T-helper 1 cell (primary cell): ENCODE measurements around the gene KCND3.

Source experiments
- DNase-seq, 5 donors: peaks; one replicate each; pipeline ENCODE4 v3.0.0-alpha.2; 2012 to 2020

The KCND3 gene

DNA sequence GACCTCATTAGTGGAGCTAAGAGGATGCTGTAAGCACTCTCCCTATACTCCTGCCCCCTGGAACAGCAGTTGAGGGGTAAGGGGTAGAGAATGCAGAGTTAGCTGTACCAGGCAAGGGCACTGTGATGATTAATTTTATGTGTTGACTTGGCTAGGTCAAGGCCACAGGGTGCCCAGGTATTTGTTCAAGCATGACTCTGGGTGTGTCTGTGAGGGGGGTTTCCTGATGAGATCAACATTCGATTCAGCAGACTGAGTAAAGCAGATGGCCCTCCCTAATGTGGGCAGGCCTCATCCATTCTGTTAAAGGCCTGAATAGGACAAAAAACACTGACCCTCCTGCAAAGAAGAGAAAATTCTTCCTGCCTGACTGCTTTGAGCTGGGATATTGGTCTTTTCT is 110.8 kb downstream of the KCND3 start:
- no peak for DNase-seq

DNA sequence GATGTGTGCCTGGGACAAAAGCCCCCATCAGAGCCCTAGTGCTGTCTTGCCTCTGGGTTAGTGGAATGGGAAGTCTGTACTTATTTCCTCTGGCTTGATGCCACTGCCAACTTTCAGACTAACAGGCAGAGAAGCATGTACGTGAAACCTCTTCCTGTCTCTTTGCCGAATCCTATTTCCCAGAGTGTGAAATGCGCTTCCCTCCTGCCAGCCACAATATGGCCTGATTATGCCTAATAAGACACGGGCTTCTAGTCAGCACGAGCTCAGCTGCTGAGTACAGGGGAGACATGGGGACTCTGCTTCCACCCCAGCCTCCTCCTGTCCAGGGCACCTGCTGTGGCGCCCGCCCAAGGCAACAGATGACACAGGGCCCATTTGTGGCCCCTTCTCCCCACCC is 111.4 kb downstream of the KCND3 start:
- DNase-seq, result no peak

DNA sequence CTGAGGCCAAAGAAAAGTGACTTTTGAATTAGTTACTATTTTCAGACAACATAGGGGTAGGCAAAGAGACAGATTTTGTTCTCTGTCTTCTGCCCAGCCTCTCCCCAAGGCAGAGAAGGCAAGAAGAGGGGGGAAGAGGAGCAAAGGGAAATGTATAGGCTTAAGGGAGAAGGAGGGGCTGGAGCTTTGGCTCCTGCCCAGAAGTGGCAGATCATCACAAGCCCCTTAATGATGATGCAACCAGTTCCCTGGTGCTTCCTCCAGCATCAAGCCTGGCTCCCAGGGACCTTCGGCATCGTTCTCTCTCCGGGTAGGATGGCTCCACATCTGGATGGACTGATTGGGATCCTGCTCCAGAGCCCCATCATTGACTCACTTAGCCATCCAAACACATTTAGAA is 112.8 kb downstream of the KCND3 start:
- no peak for DNase-seq

DNA sequence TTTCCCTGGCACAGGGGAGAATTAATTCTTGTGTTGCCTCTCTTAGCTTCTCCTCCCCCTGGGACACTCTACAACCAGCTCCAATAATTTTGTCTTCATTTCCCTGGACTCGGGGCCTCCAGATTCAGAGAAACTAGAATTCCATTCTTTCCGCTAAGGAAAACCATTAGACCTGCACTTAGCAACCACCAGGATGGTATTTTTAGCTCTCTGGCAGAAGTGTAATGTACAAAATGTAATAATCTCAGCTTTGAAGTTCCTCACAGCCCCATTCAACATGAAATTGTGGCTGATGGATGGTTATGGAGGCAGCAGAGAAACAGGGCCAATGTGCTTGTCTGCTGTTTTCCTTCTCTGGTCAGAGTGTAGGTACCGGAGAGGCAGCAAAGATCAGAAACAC is 113.8 kb downstream of the KCND3 start:
- no peak for DNase-seq

DNA sequence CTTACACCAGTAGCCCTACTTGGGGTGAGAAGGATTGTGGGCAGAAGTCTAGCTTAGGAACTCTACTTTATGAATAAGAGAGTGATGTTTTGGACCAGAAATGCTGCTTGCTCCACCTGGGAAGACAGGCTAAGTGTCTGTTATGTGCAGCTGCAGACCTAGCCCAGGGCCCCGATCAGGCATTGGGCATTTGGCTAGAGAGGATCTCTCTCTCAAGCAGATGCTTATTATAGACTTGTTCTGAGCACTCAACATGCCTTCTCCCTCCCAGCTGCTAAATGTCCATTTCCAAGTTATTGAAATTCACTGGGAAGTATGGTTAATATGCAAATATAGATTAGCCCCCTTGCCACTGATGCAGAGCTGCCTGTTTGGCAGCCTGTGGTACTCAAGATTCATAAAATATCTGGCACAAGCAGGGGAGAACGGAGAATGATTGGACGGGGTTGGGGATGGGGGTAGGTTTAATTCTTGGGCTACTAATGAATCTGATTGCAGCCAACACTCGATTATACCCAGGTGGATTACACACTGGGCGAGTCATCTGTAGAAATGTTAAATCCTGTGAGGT is 115.9 kb downstream of the KCND3 start:
- no peak for DNase-seq

DNA sequence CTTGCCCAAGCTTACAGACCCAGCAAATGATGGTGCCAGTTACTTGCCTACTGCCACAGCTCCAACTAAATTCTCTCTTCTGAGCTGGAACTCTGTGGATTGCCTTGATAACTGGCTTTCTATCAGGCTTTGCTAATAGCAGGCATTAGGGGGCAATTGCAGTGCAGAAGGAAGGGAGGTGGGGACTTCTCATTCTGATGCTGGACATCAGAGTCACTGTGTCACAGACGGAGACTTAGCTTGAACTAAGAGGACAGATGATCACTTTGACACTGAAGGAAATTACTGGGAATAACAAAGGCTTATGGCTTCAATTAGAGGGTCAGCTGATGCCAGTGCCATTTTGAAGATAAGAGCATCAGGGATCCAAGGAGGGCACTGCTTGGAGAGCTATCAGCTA is 119.3 kb downstream of the KCND3 start:
- DNase-seq, result no peak

DNA sequence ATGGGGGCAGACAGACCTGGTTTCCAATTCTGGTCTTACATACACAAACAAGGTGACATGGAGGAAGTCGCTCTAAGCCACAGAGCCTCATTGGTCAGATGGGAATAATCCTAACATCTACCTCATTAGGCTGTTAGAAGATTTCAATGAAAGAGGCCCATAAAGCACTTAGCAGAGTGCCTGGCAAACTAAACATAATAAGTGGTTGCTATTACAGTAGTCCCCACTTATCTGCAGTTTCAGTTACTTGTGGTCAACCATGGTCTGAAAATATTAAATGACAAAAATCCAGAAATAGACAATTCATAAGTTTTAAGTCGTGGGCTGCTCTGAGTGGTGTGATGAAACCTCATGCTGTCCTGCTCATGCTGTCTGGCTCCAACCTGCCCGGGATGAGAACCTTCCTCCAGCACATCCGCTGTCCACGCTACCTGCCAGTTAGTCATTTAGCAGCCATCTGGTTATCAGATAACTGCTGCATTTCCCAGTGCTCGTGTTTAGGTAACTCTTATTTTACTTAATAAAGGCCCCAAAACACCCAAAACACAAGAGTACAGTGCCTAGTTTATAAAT is 121.5 kb downstream of the KCND3 start:
- DNase-seq, result no peak

DNA sequence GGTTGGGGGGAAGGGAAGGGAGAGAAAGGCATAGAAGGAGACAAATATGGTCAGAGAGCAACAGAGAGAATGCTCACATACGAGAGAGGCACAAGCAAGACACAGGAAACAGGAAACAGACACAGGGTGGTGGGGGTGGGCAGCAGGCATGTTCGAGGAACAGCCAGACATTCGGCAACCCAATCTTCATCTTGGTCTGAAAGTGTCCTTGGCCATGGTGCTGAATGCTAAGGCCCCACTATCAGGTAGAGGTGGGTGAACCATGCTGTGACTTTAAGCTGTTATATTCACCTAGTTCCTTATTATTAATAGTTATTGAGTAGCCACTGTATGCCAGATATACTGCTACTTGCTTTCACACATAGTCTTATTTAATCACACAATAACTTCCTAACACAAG is 124.6 kb downstream of the KCND3 start:
- no peak for DNase-seq

DNA sequence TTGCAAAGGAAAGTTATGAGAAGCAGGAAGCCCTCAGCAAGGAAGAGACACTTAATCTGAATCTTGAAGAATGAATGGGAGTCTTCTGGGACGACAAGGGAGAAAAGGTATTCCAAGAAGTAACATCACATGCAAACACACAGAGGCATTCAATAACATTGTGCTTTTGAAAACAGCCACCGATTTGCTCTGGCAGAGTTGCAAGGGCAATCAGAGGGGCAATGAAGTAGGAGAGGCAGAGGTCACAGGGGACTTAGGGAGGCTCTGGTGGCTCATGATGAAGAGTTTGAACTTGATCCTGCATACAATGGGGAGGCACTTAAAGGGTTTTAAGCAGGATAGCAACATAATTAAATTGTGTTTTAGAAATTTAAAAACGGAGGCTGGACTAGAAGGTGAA is 126.1 kb downstream of the KCND3 start:
- no peak for DNase-seq

DNA sequence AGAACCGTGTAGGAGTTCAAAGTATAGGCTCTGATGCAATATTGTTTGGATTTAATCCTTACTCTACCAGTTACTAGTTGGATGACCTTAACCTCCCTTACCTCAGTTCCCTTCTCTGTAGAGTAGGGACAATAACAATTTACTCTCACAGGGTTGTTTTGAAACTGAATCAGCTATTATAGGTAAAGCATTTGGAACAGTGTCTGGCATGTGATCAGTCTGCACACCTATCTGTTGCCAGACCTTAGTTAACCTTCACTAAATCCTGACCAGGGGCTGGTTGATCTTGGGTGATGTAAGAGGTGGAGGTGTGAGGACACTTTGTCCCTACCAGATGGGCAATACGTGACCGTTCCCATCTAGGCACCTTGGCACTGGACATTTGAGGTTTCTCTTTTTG is 126.9 kb downstream of the KCND3 start:
- no peak for DNase-seq

DNA sequence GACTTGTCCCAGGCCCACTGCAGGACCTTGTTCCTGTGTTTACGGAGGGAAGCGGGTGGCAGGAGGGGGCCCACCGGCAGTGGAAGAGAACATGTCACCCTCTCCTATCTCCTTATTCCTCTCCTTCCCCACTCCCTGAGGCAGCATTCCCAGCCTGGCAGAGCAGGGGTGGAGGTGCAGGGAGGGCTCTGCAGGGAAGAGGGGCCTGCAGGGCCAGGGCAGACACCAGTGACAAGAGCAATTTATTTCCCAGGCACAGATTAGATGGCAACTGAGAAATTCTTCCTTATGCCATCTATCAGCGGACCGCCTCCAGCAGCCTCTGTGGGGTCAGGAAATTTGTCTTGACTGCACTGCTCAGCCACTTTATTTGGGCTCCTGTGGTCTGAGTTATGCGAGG is 127.9 kb downstream of the KCND3 start:
- no peak for DNase-seq

DNA sequence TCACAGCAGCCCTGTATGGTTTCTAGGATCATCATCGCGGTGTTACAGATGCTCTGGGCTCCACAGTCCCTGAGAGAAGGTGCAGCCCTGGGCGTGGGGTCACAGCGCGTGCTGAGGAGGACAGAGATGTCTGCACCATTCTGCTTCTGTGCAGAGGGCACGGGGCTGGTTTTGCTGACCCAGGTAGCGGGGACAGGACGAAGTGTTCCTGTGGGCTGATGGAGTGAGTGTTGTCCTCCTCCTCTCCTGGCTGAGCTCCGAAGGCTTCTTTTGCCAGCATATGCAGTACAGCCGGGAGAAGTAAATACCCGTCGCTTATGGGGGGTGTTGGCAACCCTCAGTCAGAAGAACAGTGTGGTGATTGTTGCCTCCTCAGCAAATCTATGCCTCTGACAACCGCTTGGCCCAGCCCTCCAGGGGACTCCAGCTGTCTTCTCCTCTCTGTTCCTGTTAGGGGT is 132.2 kb downstream of the KCND3 start:
- no peak for DNase-seq

DNA sequence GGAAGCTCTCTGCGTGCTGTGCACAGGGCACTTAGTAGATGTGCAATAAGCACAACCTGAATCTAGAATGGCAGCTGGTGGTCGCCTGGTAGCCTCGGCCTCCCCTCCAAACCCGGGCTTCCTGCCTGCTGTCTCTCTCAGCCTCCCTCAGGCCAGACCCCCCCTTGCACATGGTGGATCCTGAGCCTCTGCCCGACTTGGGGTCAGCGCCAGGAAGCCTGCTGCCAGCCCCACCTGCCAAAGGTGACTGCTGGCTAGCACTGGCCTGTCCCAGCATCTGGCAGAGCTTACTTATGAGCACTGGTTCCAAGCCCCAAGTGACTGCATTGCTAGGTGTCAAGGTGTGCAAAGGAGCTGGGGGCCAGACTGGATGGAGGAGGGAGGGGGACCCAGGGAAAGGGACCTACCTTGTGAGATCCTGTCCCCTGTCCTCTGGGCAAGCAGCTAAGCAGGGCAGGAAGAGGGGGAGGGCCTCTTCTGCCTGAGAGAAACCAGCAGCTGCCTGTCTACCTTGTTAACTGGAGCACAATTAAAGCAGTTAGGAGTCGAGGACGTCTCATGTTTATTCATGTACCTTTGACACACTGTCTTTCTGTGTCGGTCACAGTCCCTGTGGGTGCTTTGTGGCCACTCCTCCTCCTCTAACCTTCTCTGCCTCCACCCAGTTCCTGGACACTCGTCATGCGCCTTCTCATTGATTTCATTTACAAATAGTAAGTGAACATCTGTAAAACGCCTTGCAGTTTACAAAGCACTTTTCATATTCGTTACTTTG is 132.9 kb downstream of the KCND3 start:
- DNase-seq, result no peak

DNA sequence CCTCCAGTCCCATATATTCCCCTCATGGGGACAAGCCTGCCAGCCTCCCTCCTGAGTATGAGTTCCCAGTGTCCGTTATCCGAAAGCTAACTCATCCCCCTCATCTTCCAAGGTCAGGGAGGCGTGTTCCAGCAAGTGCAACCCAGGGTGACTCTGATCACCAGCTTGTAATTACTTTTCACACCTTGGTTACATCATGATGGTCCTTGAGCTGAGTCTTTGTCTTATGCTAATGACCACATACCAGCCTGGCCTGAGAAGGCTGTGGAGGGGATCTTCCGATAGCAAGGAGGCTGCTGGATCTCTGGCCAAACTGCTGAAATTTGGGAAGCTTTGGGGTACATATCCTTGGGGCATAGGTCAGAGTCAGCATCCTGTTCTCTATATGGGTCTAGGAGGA is 134.2 kb downstream of the KCND3 start:
- DNase-seq, result no peak

DNA sequence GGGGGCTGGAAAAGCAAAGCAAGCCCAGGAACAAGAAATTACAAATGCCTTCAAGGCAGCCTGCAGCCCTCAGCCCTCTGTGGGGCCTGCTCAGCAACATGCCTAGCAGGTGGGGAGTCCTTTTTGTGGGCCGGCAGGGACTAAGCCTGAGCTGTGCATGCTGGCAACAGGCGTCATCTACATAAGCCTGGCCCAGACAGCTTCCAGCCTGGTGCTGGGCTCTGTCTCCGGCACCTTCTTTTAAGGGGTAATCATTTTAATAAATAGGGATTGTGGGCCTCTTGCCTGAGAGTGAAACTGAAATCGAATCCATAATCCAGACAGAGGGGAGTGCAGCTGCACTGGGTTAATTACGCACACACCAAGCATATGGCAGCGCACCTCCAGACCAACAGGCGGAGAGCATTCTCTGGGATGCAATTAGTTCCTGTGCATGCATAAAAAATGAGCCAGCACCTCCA is 137.2 kb downstream of the KCND3 start:
- no peak for DNase-seq

DNA sequence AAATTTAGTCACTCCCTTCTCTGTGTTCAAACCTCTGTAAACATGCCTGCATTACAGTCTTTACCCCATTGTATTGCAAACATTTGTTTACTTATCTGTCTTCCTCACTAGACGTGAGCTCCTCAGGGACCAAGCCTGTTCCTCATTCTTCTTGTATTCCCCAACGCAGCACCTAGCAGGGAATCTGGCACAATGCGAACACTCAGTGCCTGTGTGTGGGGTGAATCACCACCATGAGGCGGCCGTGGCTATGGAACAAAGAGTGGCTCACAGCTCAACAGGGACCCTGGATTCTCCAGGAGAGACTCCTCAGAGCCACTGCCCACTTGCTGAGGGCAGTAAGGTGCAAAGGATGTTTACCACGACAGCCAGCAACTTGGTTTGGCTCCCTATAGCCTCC is 137.9 kb downstream of the KCND3 start:
- DNase-seq, result no peak

DNA sequence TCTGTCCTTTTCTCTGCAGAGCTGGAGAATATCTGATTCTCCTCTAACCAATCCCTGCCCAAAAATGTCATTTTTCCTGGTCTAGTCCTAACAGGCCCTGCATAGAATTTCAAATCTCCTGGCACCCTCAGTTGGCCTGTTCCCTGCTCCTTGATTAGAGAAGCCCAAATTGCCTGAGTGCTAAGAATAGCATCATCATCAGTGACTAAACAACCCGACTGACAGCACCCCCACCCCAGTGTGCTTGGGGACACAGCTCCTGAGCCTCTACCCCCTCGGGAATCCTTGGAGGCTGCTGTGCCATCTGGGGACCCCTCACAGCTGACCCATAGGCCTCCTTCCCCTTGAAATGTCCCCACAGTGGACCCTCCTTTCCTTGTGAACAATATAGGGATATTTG is 139.4 kb downstream of the KCND3 start:
- DNase-seq, result no peak

DNA sequence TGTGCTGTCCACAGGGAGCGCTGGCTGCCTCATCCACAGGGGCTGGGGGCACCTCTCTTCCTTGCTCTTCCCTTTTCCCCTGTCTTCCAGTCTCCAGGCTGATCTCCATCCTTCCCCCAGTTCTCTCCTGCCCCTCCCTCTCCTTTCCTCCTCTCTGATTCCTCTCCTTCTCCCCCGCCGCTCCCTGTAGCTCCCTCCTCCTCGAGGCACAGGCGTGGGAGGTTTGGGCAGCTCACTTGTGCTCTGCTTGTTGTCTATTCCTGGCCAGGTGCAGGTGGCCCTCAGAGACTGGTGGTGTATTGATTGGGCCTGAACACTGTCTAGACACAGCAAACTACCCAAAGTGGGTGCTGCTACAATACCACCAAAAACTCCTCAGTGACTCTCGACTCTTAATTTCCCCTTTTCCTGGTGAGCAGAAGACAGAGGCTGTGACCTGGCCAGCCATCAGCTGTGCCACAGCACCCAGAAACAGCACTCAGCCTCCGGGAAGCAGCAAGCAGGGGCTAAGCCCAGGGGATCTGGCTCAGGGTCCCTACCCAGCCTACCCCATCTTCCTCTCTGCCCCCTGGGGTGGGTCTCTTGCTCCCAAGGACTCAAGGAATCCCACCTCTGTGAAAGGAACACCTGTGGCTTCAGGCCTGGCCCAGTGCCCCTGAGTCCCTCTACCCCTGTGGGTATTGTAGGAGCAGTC is 140.5 kb downstream of the KCND3 start:
- DNase-seq, result no peak

DNA sequence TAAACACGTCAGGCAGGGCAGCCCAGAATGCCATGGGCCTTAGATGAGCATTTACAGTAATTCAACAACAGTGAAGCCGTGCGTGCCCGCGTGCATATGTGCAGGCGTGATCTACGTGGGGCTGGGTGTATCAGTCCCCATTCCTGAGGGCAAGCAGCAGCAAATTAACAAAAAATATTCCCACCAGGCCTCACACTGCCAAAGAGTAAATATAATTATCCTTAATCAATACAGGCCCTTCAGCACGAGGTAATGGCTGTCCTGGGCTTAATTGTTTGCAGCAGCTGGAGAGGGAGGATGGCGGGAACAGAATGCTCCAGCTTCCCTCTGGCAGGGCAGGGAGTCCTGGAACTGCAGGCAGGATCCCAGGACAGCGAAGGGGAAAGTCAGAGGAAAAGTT is 142.0 kb downstream of the KCND3 start:
- DNase-seq, result no peak

DNA sequence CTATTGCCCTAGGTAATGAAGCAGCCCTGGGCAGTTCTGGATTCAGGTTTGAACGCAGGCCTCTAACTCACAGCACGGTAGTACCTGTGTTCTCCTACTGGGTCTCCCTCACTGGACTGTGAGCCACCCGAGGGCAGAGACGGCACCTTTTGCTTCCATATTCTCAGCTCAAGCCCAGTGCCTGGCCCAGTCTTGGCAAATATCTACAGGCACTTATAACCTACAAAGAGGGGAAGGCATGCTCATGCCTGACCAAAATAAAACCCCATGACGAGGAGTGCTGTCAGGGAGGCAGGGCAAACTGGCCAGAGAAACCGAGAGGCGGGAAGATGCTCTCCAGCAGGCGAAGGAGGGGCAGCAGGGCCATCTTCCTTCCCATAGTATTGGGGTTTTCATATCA is 142.6 kb downstream of the KCND3 start:
- no peak for DNase-seq

DNA sequence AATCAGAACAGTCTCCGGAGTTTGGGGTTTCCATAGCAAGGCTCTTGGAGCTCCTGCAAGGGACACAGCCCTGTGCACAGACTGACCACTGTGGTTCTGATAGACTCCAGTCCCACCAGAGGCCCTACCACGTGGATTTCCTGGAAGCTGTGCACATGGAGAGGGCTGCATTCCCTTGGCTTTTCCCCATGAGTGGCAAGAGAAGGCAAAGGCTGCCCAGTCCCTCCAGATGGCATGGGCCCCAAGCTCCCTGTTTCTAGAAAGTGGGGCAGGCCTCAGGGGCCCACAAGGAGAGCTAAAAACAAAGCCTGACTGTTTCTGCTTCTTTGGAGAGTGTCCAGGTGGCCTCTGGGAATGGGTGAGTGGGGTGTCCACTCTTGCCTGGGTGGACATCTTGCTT is 146.3 kb downstream of the KCND3 start:
- no peak for DNase-seq

DNA sequence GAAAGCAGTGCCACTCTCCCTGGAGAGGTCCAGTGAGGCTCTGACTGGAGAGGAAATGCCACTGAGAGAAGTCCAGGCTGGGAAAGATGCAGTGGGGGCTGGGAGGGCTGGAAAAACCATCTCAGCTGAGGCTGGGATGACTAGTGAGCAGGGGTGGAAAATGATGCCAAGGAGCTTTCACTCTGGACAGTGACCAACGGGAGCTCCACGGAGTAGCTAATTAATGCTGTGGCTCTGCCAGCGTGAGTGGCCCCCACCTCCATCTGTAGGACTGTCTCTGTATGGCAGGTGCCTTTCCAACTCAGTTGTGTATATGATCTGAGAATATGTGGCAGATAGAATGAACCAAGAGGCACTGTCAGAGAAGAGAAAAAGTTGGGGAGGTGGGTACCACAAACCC is 147.1 kb downstream of the KCND3 start:
- DNase-seq, result no peak

DNA sequence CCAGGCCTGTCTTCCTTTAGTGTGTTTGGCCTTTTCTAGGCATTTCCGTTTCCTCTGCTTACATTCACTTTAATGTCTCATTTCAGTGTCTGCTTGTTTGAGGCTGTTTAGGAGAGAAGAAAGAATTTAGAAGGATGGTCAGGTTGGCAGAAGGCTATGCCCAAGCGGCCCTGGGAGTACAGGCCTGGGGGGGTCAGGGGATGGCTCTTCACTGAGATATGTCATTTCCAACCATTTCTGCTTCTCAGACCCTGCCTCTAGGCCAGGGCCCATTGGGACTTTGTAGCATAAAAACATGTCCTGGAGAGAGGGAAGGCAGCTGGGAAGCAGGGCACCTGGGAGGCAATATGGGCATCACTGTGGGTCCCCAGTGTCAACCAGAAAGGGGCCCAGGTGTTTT is 147.7 kb downstream of the KCND3 start:
- DNase-seq, result no peak

DNA sequence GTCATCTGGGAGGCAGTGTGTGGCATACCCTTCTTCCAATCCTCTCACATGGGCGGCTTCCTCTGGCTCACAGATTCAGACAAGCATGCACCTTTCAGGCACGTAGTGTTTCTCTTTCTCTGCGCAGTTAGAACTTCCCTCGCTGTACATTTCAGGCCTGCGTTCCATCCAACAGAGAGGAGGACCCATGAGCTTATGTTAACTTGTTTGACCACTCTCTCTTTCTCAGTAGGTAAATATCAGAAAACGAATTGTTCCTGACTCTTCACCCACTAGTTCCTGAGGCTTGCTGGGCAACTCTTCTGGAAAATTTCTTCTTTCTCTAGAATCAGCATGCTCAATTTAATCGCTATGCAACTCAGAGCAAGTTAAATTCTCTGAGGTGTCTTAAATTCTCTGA is 148.3 kb downstream of the KCND3 start:
- no peak for DNase-seq
